HepG2 (cell line): ENCODE measurements around the gene RPL5. TPM values are rescaled to one million over a fixed set of nuclear protein-coding genes. Genes with fewer than 3 reads are reported as not detected.
A peak's percentile ranks its signal among the peaks of the same experiment; 100 is the strongest.

Experiments
- ATF2 ChIP-seq: sonication (generic); formaldehyde crosslinking; IDR thresholded peaks from 2 replicates; pipeline ENCODE4 v1.4.0; 2020; ENCODE audit warnings: missing genetic modification reagents
- ATF5 ChIP-seq: sonication (generic); formaldehyde crosslinking; IDR thresholded peaks from 2 replicates; pipeline ENCODE4 v1.4.0; 2020; ENCODE audit warnings: mild to moderate bottlenecking, low read depth, missing genetic modification reagents
- ELF3 ChIP-seq: IDR thresholded peaks from 2 replicates; pipeline ENCODE4 v1.6.1; 2016; ENCODE audit warnings: missing genetic modification reagents, missing compliant biosample characterization
- GTF3A ChIP-seq: sonication (generic); formaldehyde crosslinking; conservative IDR thresholded peaks from 2 replicates; pipeline ENCODE4 v1.4.0; 2020; ENCODE audit warnings: mild to moderate bottlenecking, missing genetic modification reagents
- KDM5B ChIP-seq: sonication (generic); formaldehyde crosslinking; IDR thresholded peaks from 2 replicates; pipeline ENCODE4 v1.4.0; 2020; ENCODE audit warnings: missing genetic modification reagents, mild to moderate bottlenecking, borderline replicate concordance
- NONO ChIP-seq, 2 experiments: fragments of 450-650 bp in 1 of 2; sonication (generic) in 1 of 2; formaldehyde crosslinking in 1 of 2; IDR thresholded peaks in 1 of 2; conservative IDR thresholded peaks in 1 of 2; 2 replicates each; pipeline versions ENCODE4 v1.6.1 to v1.8.0; 2017 to 2022; ENCODE audit warnings: mild to moderate bottlenecking in 1 of 2, missing genetic modification reagents in 1 of 2, moderate library complexity in 1 of 2
- NR2F6 ChIP-seq, 2 experiments: IDR thresholded peaks; 2 replicates each; pipeline ENCODE4 v1.6.1; 2016; ENCODE audit warnings: antibody characterized with exemption in 1 of 2, mild to moderate bottlenecking in 1 of 2
- RELA ChIP-seq: sonication (generic); formaldehyde crosslinking; IDR thresholded peaks from 2 replicates; pipeline ENCODE4 v1.4.0; 2020; ENCODE audit warnings: missing genetic modification reagents
- TBL1XR1 ChIP-seq: fragments of 150-350 bp; IDR thresholded peaks from 2 replicates; pipeline ENCODE4 v1.6.1; 2014; ENCODE audit warnings: borderline replicate concordance, low read length; ENCODE audit not compliant: partially characterized antibody
- YEATS2 ChIP-seq: sonication (generic); formaldehyde crosslinking; IDR thresholded peaks from 2 replicates; pipeline ENCODE4 v1.4.0; 2020; ENCODE audit warnings: missing genetic modification reagents, borderline replicate concordance
- ZFYVE20 ChIP-seq: sonication (generic); formaldehyde crosslinking; IDR thresholded peaks from 2 replicates; pipeline ENCODE4 v1.8.0; 2023; ENCODE audit warnings: low read depth, mild to moderate bottlenecking, moderate library complexity, missing genetic modification reagents, borderline replicate concordance
- ZNF225 ChIP-seq: sonication (generic); formaldehyde crosslinking; IDR thresholded peaks from 2 replicates; pipeline ENCODE4 v1.4.0; 2020; ENCODE audit warnings: mild to moderate bottlenecking, missing genetic modification reagents
- ZNF563 ChIP-seq: sonication (generic); formaldehyde crosslinking; IDR thresholded peaks from 2 replicates; pipeline ENCODE4 v1.8.0; 2022; ENCODE audit warnings: mild to moderate bottlenecking, moderate library complexity, missing genetic modification reagents
- ZNF639 ChIP-seq: conservative IDR thresholded peaks from 2 replicates; pipeline ENCODE4 v1.6.1; 2018; ENCODE audit warnings: missing genetic modification reagents
- ZNF7 ChIP-seq: IDR thresholded peaks from 2 replicates; pipeline ENCODE4 v1.6.1; 2016; ENCODE audit warnings: missing biosample characterization, missing genetic modification reagents
- ZZZ3 ChIP-seq: sonication (generic); formaldehyde crosslinking; IDR thresholded peaks from 2 replicates; pipeline ENCODE4 v1.4.0; 2020; ENCODE audit warnings: missing genetic modification reagents, mild to moderate bottlenecking, borderline replicate concordance
- polyA plus RNA-seq, 8 experiments: library from polyadenylated mRNA; depleted of rRNA in 3 of 8; stranded (reverse) in 7 of 8; unstranded in 1 of 8; fragments of >200 nt; fragmentation: Illumina TruSeq in 4 of 8; extraction: Trizol in 4 of 8; gene quantifications; 2 replicates each; pipeline versions ENCODE4 v1.2.1 to v1.2.3, GENCODE V29; 2011 to 2016; ENCODE audit warnings: low read depth in 4 of 8, missing spikeins in 1 of 8, mixed read lengths in 1 of 8; ENCODE audit not compliant: insufficient read depth in 1 of 8
- total RNA-seq, 5 experiments: library from RNA; depleted of rRNA; stranded (reverse); fragments of >200 nt; fragmentation: Illumina TruSeq; extraction: Trizol; gene quantifications; 2 replicates each; pipeline ENCODE4 v1.2.3, GENCODE V29; 2016; ENCODE audit warnings: low read depth in 1 of 5
- TF ChIP-seq, protein P1 (sequence below): IDR thresholded peaks from 2 replicates; pipeline ENCODE4 v1.6.1; 2016; ENCODE audit warnings: mild to moderate bottlenecking, missing biosample characterization, missing genetic modification reagents
- TF ChIP-seq, protein P2 (sequence below): sonication (generic); formaldehyde crosslinking; IDR thresholded peaks from 2 replicates; pipeline ENCODE4 v1.8.1; 2023; ENCODE audit warnings: mild to moderate bottlenecking, missing genetic modification reagents
- TF ChIP-seq, protein P3 (sequence below): sonication (generic); formaldehyde crosslinking; IDR thresholded peaks from 2 replicates; pipeline ENCODE4 v1.4.0; 2020; ENCODE audit warnings: missing genetic modification reagents, mild to moderate bottlenecking, borderline replicate concordance

The RPL5 gene
- total and polyA plus RNA-seq, 2 of the 13 experiments (the other 11 are each of a cell fraction or from before 2014, with no cell fraction given), result 2,304 to 2,520 TPM

DNA sequence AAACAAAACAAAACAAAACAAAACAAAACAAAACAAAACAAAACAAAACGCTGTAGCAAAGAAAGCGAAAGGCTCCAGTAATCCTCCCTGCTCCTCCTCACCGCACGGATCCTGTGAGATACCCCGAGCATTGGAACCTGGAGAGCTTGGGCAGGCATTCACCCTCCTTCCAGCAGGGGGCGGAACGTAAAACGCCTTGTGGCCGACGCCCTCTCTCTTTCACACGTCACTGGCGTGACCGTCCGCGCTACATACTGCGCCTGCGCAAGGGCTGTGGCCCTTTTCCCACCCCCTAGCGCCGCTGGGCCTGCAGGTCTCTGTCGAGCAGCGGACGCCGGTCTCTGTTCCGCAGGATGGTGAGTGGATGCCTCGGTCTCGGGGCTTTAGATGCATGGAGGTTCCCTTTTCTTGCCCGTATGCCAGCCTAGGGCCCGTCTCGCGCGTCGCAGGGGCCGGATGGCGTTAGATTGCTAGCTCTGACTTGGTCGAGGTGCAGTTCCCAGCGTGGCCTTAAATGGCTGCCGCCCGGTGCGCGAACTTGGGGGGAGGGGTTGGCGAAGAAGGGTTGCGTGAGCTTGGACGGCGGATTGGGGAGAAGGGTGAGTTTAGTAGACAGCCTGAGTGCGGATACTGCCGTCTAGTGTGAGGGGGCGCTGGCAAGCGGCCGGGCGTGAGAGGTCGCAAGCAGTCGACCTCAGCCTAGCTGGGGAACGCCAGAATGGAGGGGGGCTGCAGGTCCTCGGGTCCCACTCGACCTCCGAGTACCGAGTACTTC, at the start of gene RPL5 (continued):
- peak; percentile 72; the same call in 1 of the 2 replicates for TF ChIP-seq ZNF639 (CRISPR knock-in tag)
- TF ChIP-seq, protein P1, sequence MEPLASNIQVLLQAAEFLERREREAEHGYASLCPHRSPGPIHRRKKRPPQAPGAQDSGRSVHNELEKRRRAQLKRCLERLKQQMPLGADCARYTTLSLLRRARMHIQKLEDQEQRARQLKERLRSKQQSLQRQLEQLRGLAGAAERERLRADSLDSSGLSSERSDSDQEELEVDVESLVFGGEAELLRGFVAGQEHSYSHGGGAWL (CRISPR knock-in tag), result peak; percentile 89
- TF ChIP-seq GTF3A, result no peak; the same call in 1 of the 2 replicates
- no peak for TF ChIP-seq TBL1XR1
- peak; percentile 78; the same call in 1 of the 2 replicates for TF ChIP-seq ATF5 (CRISPR knock-in tag)
- TF ChIP-seq KDM5B, result peak; percentile 99
- TF ChIP-seq ZZZ3, result peak; percentile 100
- no peak for TF ChIP-seq NONO (IDR thresholded peaks at IDR 0.05)
- peak; percentile 98 for TF ChIP-seq NONO (CRISPR knock-in tag; conservative IDR thresholded peaks at IDR 0.05)
- peak; percentile 99 for TF ChIP-seq ZNF225 (CRISPR knock-in tag)
- peak; percentile 100 for TF ChIP-seq YEATS2 (CRISPR knock-in tag)
- no peak; the same call in 1 of the 2 replicates for TF ChIP-seq RELA (CRISPR knock-in tag)
- peak; percentile 71 for TF ChIP-seq ELF3 (CRISPR knock-in tag)
- TF ChIP-seq, protein P2, sequence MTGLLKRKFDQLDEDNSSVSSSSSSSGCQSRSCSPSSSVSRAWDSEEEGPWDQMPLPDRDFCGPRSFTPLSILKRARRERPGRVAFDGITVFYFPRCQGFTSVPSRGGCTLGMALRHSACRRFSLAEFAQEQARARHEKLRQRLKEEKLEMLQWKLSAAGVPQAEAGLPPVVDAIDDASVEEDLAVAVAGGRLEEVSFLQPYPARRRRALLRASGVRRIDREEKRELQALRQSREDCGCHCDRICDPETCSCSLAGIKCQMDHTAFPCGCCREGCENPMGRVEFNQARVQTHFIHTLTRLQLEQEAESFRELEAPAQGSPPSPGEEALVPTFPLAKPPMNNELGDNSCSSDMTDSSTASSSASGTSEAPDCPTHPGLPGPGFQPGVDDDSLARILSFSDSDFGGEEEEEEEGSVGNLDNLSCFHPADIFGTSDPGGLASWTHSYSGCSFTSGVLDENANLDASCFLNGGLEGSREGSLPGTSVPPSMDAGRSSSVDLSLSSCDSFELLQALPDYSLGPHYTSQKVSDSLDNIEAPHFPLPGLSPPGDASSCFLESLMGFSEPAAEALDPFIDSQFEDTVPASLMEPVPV (CRISPR knock-in tag), result peak; percentile 80; the same call in 1 of the 2 replicates
- TF ChIP-seq, protein P3, sequence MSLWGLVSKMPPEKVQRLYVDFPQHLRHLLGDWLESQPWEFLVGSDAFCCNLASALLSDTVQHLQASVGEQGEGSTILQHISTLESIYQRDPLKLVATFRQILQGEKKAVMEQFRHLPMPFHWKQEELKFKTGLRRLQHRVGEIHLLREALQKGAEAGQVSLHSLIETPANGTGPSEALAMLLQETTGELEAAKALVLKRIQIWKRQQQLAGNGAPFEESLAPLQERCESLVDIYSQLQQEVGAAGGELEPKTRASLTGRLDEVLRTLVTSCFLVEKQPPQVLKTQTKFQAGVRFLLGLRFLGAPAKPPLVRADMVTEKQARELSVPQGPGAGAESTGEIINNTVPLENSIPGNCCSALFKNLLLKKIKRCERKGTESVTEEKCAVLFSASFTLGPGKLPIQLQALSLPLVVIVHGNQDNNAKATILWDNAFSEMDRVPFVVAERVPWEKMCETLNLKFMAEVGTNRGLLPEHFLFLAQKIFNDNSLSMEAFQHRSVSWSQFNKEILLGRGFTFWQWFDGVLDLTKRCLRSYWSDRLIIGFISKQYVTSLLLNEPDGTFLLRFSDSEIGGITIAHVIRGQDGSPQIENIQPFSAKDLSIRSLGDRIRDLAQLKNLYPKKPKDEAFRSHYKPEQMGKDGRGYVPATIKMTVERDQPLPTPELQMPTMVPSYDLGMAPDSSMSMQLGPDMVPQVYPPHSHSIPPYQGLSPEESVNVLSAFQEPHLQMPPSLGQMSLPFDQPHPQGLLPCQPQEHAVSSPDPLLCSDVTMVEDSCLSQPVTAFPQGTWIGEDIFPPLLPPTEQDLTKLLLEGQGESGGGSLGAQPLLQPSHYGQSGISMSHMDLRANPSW, result peak; percentile 86; the same call in 1 of the 2 replicates
- 0 out of 2 replicates have a peak, but pooled peaks have one; percentile 29 for TF ChIP-seq NR2F6 (IDR thresholded peaks at IDR 0.05)
- TF ChIP-seq NR2F6 (CRISPR knock-in tag; IDR thresholded peaks at IDR 0.05), result peak; percentile 61
- peak; percentile 9; the same call in 1 of the 2 replicates for TF ChIP-seq ZNF7
- peak; percentile 91 for TF ChIP-seq ATF2 (CRISPR knock-in tag)
- TF ChIP-seq ZFYVE20 (CRISPR knock-in tag), result 0 out of 2 replicates have a peak, but pooled peaks have one; percentile 79
- TF ChIP-seq ZNF563, result peak; percentile 98
